ENCODE results near the gene ZNF14. TPM values are rescaled to one million over a fixed set of nuclear protein-coding genes. Genes with fewer than 3 reads are reported as not detected.
"Not testable (repeated sequence)": the region's sequence is repeated elsewhere in the genome, so short reads cannot be mapped to it uniquely, and the experiment has no call there.

The ZNF14 gene
- total RNA-seq, 1 experiment from 2014 or later, result 5.8 TPM

GRCh38 chr19:19704836-19705235, 28.1 kb downstream of the ZNF14 start:
- peaks cover 5% of the 10 kb centered on the region for H3K36me3 ChIP-seq (ENCODE audit: insufficient read depth, low read length, poor library complexity, severe bottlenecking)
- no peak for TF ChIP-seq CTCF (conservative IDR thresholded peaks at IDR 0.05; ENCODE audit: low read depth, low read length)
- no peak for TF ChIP-seq EZH2 (IDR thresholded peaks at IDR 0.05; ENCODE audit: borderline replicate concordance, low read depth, low read length, poor library complexity, severe bottlenecking)
- BruUV-seq (replicated peaks), result no TSS peak
- no peaks in the 10 kb centered on the region for H3K4me1 ChIP-seq (ENCODE audit: insufficient read depth, low read length, poor library complexity, severe bottlenecking)
- peaks cover 34% of the 10 kb centered on the region for H3K9me3 ChIP-seq (ENCODE audit: low read depth, low read length, poor library complexity, severe bottlenecking)
- intact Hi-C loops (cut with micrococcal nuclease; ENCODE audit: unreplicated experiment), result no loop called here
- H3K27me3 ChIP-seq (replicated peaks; ENCODE audit: insufficient read depth, low read depth, low read length, poor library complexity), result no peaks in the 10 kb centered on the region
- no peak overlapping the region for H3K4me3 ChIP-seq (ENCODE audit: low read depth, low read length, poor library complexity, severe bottlenecking)
- no peak for DNase-seq (ENCODE audit: low spot score)
- no peak overlapping the region for H3K27ac ChIP-seq (ENCODE audit: low read depth, low read length, poor library complexity, severe bottlenecking)
- POLR2A ChIA-PET (ENCODE audit: low non-redundant PET), result no interaction called here
- CTCF ChIA-PET, result no interaction called here

- BruUV-seq (replicated peaks); CTCF ChIA-PET; H3K36me3 ChIP-seq (ENCODE audit: insufficient read depth, low read length, poor library complexity, severe bottlenecking); H3K4me3 ChIP-seq (ENCODE audit: low read depth, low read length, poor library complexity, severe bottlenecking); H3K27ac ChIP-seq (ENCODE audit: low read depth, low read length, poor library complexity, severe bottlenecking); H3K27me3 ChIP-seq (replicated peaks; ENCODE audit: insufficient read depth, low read depth, low read length, poor library complexity); H3K4me1 ChIP-seq (ENCODE audit: insufficient read depth, low read length, poor library complexity, severe bottlenecking); intact Hi-C loops (cut with micrococcal nuclease; ENCODE audit: unreplicated experiment); DNase-seq (ENCODE audit: low spot score); H3K9me3 ChIP-seq (ENCODE audit: low read depth, low read length, poor library complexity, severe bottlenecking); POLR2A ChIA-PET (ENCODE audit: low non-redundant PET): not testable (repeated sequence)
Measured at GRCh38 chr19:19700493-19700892, 32.4 kb downstream of the ZNF14 start.

- Histone ChIP-seq H3K9me3 (ENCODE audit: low read depth, low read length, poor library complexity, severe bottlenecking) (no peaks in the 10 kb centered on the region), H3K4me3 (ENCODE audit: low read depth, low read length, poor library complexity, severe bottlenecking) (no peak overlapping the region), H3K27ac (ENCODE audit: low read depth, low read length, poor library complexity, severe bottlenecking) (no peak overlapping the region), H3K4me1 (ENCODE audit: insufficient read depth, low read length, poor library complexity, severe bottlenecking) (no peaks in the 10 kb centered on the region), H3K27me3 (replicated peaks; ENCODE audit: insufficient read depth, low read depth, low read length, poor library complexity) (no peaks in the 10 kb centered on the region), H3K36me3 (ENCODE audit: insufficient read depth, low read length, poor library complexity, severe bottlenecking) (no peaks in the 10 kb centered on the region)
- BruUV-seq (replicated peaks), result no TSS peak
- CTCF ChIA-PET, result no interaction called here
- POLR2A ChIA-PET (ENCODE audit: low non-redundant PET), result no interaction called here
- no peak for TF ChIP-seq CTCF (conservative IDR thresholded peaks at IDR 0.05; ENCODE audit: low read depth, low read length)
- TF ChIP-seq EZH2 (IDR thresholded peaks at IDR 0.05; ENCODE audit: borderline replicate concordance, low read depth, low read length, poor library complexity, severe bottlenecking), result no peak
- DNase-seq (ENCODE audit: low spot score), result no peak
- intact Hi-C loops (cut with micrococcal nuclease; ENCODE audit: unreplicated experiment), result no loop called here
Measured at GRCh38 chr19:19697589-19697988, 35.3 kb downstream of the ZNF14 start.

- Histone ChIP-seq H3K4me1 (ENCODE audit: insufficient read depth, low read length, poor library complexity, severe bottlenecking) (no peaks in the 10 kb centered on the region), H3K9me3 (ENCODE audit: low read depth, low read length, poor library complexity, severe bottlenecking) (no peaks in the 10 kb centered on the region), H3K36me3 (ENCODE audit: insufficient read depth, low read length, poor library complexity, severe bottlenecking) (no peaks in the 10 kb centered on the region), H3K27ac (ENCODE audit: low read depth, low read length, poor library complexity, severe bottlenecking) (no peak overlapping the region), H3K27me3 (replicated peaks; ENCODE audit: insufficient read depth, low read depth, low read length, poor library complexity) (no peaks in the 10 kb centered on the region), H3K4me3 (ENCODE audit: low read depth, low read length, poor library complexity, severe bottlenecking) (no peak overlapping the region)
- CTCF ChIA-PET, result no interaction called here
- no peak for TF ChIP-seq EZH2 (IDR thresholded peaks at IDR 0.05; ENCODE audit: borderline replicate concordance, low read depth, low read length, poor library complexity, severe bottlenecking)
- no peak for TF ChIP-seq CTCF (conservative IDR thresholded peaks at IDR 0.05; ENCODE audit: low read depth, low read length)
- BruUV-seq (replicated peaks), result no TSS peak
- POLR2A ChIA-PET (ENCODE audit: low non-redundant PET), result no interaction called here
- intact Hi-C loops (cut with micrococcal nuclease; ENCODE audit: unreplicated experiment), result no loop called here
- no peak for DNase-seq (ENCODE audit: low spot score)
Measured at GRCh38 chr19:19696386-19696785, 36.5 kb downstream of the ZNF14 start.
